Ishikawa (cell line): Measurements from ENCODE around the gene CACNA1D.

Experiments
- CEBPB ChIP-seq: IDR thresholded peaks from 2 replicates; pipeline ENCODE4 v1.6.1; 2012
- CREB1 ChIP-seq: IDR thresholded peaks from 2 replicates; pipeline ENCODE4 v1.6.1; 2012; ENCODE audit warnings: low read depth
- EP300 ChIP-seq: IDR thresholded peaks from 2 replicates; pipeline ENCODE4 v1.6.1; 2012; ENCODE audit warnings: borderline replicate concordance
- NFIC ChIP-seq: IDR thresholded peaks from 2 replicates; pipeline ENCODE4 v1.6.1; 2012
- TAF1 ChIP-seq: IDR thresholded peaks from 2 replicates; pipeline ENCODE4 v1.6.1; 2012; ENCODE audit warnings: low read depth, mild to moderate bottlenecking
- TEAD4 ChIP-seq: IDR thresholded peaks from 2 replicates; pipeline ENCODE4 v1.6.1; 2012
- YY1 ChIP-seq: IDR thresholded peaks from 2 replicates; pipeline ENCODE4 v1.6.1; 2012; ENCODE audit warnings: low read depth
- ZBTB7A ChIP-seq: IDR thresholded peaks from 2 replicates; pipeline ENCODE4 v1.6.1; 2012; ENCODE audit warnings: low read depth

DNA sequence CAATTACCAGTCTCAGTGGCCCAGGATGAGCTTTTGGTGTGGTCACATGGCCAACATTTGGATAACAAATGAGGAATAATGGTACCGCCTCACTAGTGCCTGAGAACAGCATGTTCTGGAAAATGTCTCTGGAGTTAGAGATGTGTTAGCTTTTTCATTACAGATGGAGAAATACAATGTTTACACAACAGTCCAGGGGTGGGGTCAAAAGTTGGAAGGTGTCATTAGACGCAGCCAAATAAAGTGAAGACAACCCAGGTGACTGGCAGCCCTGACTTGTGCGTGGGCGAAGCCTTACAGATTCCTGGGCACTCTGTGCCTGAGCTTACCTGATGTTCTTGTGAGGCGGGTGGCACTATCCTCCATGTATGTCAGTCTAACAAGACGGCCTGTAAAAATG is 364.8 kb downstream of the CACNA1D start:
- no peak for TF ChIP-seq YY1
- TF ChIP-seq NFIC: no peak
- no peak for TF ChIP-seq CREB1
- TF ChIP-seq ZBTB7A: no peak
- TF ChIP-seq TAF1: no peak
- TF ChIP-seq TEAD4: no peak
- TF ChIP-seq CEBPB: no peak
- TF ChIP-seq EP300: no peak
